Gastroesophageal sphincter (tissue), 3 donors: ENCODE results near the gene INTS13.

Source experiments
- CTCF ChIP-seq, 4 experiments: fragments of 200-600 bp in 2 of 4; fragments of 450-650 bp in 2 of 4; sonication (generic) in 1 of 4; IDR thresholded peaks; one replicate each; pipeline ENCODE4 v1.5.1; 2017 to 2019; ENCODE audit warnings: antibody characterized with exemption in 4 of 4, mild to moderate bottlenecking in 2 of 4, moderate library complexity in 2 of 4
- EP300 ChIP-seq: sonication (generic); formaldehyde crosslinking; IDR thresholded peaks from one replicate; pipeline ENCODE4 v1.6.1; 2017; ENCODE audit warnings: antibody characterized with exemption, mild to moderate bottlenecking
- POLR2A ChIP-seq, 2 donors: fragments of 450-650 bp; IDR thresholded peaks; one replicate each; pipeline ENCODE4 v1.6.1; 2017; ENCODE audit warnings: antibody characterized with exemption in 2 of 2, mild to moderate bottlenecking in 2 of 2, moderate library complexity in 1 of 2
- POLR2AphosphoS5 ChIP-seq: sonication (generic); formaldehyde crosslinking; IDR thresholded peaks from one replicate; pipeline ENCODE4 v1.6.1; 2017; ENCODE audit warnings: antibody characterized with exemption

- no peak for TF ChIP-seq CTCF (IDR thresholded peaks at IDR 0.05)
- no peak for TF ChIP-seq POLR2AphosphoS5
- no peak for TF ChIP-seq EP300
- TF ChIP-seq POLR2A (IDR thresholded peaks at IDR 0.05): no peak
These were observed 68.7 kb downstream of the INTS13 start for GRCh38 chr12:26869104-26869494.
